ENCODE data around the gene CLTCL1.

Gene CLTCL1

GRCh38 chr22:19242699-19243098, 48.8 kb downstream of the CLTCL1 start:
- no peak for DNase-seq

GRCh38 chr22:19241593-19241906, 50.0 kb downstream of the CLTCL1 start:
- no peak for DNase-seq

GRCh38 chr22:19240813-19241592, 50.5 kb downstream of the CLTCL1 start:
- no peak for DNase-seq

GRCh38 chr22:19239464-19239863, 52.1 kb downstream of the CLTCL1 start:
- DNase-seq = no peak

- DNase-seq = no peak
These were observed 52.6 kb downstream of the CLTCL1 start for GRCh38 chr22:19238900-19239299.

- no peak for DNase-seq
These were observed 55.6 kb downstream of the CLTCL1 start for GRCh38 chr22:19235874-19236273.

- no peak for DNase-seq
These were observed 57.2 kb downstream of the CLTCL1 start for GRCh38 chr22:19234126-19234896.

- DNase-seq = no peak
These were observed 58.3 kb downstream of the CLTCL1 start for GRCh38 chr22:19233189-19233661.

- no peak for DNase-seq
These were observed 58.9 kb downstream of the CLTCL1 start for GRCh38 chr22:19232623-19233022.

GRCh38 chr22:19231986-19232385, 59.5 kb downstream of the CLTCL1 start:
- DNase-seq = no peak

GRCh38 chr22:19229600-19229999, 61.9 kb downstream of the CLTCL1 start:
- no peak for DNase-seq

- DNase-seq = no peak
These were observed 63.3 kb downstream of the CLTCL1 start for GRCh38 chr22:19228179-19228578.

GRCh38 chr22:19226428-19226827, 65.1 kb downstream of the CLTCL1 start:
- no peak for DNase-seq

- DNase-seq = no peak
These were observed 66.0 kb downstream of the CLTCL1 start for GRCh38 chr22:19225560-19225959.

GRCh38 chr22:19224985-19225384, 66.5 kb downstream of the CLTCL1 start:
- DNase-seq = no peak

GRCh38 chr22:19224557-19224956, 67.0 kb downstream of the CLTCL1 start:
- no peak for DNase-seq

- DNase-seq = no peak
These were observed 67.9 kb downstream of the CLTCL1 start for GRCh38 chr22:19223617-19224016.

GRCh38 chr22:19223110-19223509, 68.4 kb downstream of the CLTCL1 start:
- no peak for DNase-seq

- no peak for DNase-seq
These were observed 69.1 kb downstream of the CLTCL1 start for GRCh38 chr22:19222242-19223005.

GRCh38 chr22:19220867-19221266, 70.7 kb downstream of the CLTCL1 start:
- no peak for DNase-seq

GRCh38 chr22:19218541-19219233, 72.8 kb downstream of the CLTCL1 start:
- no peak for DNase-seq

GRCh38 chr22:19216579-19216978, 74.9 kb downstream of the CLTCL1 start:
- no peak for DNase-seq

- no peak for DNase-seq
These were observed 76.2 kb downstream of the CLTCL1 start for GRCh38 chr22:19215360-19215759.

Measured in kidney glomerular epithelial cell (primary cell).